GM18505 (cell line): ENCODE data around the gene GP2.

Source experiments
- ATAC-seq: cut with Tn5 transposase; IDR thresholded peaks from one replicate; pipeline ENCODE4 v1.9.1; 2021; ENCODE audit not compliant: unreplicated experiment
- POLR2A ChIP-seq: IDR thresholded peaks from 4 replicates; pipeline ENCODE4 v1.6.1; 2011; ENCODE audit warnings: borderline replicate concordance; ENCODE audit not compliant: insufficient read depth, insufficient read length; ENCODE audit errors: extremely low read depth

Gene GP2

DNA sequence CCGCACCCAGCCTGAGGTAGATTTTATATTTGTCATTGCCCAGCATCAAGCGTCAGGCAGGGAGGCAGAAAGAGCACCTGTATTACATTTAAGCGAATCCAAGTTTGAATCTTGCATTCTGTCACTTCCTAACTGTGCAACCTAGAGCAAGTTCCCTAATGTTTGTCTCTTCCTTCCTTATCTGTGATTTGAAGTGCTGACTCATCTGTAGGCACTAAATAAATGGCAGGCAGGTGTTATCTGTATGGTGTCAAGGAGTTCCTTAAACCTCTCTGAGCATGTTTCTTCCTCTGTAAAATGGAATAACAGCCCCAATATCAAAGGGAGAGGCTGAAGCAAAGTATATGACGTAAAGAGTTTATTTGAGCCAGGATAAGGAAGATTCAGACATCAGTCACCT, 24.3 kb downstream of the GP2 start:
- TF ChIP-seq POLR2A = no peak
- no peak for ATAC-seq

DNA sequence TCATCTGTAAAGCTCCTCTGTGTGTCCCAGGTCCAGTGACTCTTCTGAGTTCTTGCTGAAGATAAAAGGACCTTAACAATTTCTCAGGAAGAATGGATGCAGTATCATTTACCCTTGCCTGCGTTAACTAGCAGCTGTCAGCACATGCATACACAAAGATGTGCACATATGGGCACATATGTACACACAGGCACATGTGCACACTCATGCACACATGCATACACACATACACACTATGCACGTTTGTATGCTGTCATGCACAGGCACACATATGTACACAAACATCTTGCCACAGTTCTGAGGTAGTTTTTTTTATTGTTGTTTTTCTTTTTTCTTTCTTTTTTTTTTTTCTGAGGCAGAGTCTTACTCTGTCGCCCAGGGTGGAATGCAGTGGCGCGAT, 24.9 kb downstream of the GP2 start:
- no peak for TF ChIP-seq POLR2A
- ATAC-seq = no peak

DNA sequence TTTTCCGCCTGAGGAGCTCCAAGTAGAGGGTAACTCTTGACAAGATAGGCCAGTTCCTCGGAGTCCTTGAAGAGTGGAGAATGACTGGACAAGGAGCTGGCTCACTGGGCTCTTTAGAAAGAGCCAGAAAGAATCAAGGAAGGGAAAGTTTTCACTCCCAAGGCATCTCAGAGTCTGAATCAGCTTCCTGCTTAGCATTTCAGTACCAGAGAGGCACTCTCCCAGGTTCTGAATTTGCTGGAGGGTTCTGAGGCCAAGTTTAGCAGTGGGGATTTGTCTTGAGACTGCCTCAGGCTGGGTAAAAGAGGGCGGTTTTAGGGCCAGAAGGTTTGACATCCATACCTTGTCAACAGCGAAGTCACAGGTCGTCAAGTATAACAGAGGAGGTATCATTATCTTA, 25.5 kb downstream of the GP2 start:
- ATAC-seq = no peak
- TF ChIP-seq POLR2A = no peak

DNA sequence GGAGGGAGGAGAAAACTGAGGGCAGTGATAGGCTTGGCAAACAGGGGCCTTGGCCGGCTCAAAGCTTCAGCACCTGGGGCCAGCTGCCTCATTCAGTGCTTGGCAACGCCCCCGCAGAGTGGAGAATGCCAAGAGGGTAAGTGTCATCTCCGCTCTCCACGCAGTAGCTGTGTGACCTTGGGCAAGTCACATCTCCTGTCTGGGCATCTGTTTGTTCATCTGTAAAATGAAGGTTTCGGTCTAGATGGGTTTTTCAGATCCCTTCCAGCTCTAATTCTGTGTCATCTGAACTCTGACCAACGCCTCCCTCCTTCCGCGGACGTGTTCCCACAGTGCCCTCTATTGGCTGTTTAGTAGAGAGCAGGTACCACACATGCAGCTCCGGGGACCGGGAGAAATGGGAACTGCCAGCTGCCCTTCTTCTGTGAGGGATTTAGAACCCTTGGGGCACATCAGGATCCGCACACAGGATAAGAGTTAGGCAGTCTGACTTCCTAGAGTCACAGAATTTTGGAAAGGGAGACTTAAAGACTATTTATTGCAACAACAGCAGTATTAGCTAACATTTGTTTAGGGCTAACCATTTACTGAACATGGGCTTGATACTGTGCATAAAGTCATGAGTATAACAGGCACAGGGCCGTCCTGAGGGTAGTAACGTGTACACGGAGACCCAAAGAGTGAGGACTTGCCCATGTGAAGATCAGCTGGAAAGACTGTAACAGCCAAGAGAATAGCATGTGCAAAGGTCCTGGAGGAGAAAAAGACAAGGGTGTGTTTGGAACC, 26.8 kb downstream of the GP2 start:
- no peak for ATAC-seq
- no peak for TF ChIP-seq POLR2A

DNA sequence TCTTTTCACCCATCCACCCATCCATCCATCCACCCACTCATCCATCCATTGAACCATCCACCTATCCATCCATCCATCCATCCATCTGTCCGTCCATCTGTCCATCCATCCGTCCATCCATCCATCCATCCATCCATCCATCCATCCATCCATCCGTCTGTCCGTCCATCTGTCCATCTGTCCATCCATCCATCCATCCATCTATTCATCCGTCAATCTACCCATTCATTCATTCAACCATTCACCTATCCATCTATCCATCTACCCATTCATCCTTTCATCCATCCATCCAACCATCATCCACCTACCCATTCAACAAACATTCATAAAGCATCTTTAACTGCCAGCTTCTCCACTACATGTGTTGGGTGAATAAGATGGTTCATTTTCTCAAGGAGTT, 28.9 kb downstream of the GP2 start:
- no peak for ATAC-seq
- no peak for TF ChIP-seq POLR2A

DNA sequence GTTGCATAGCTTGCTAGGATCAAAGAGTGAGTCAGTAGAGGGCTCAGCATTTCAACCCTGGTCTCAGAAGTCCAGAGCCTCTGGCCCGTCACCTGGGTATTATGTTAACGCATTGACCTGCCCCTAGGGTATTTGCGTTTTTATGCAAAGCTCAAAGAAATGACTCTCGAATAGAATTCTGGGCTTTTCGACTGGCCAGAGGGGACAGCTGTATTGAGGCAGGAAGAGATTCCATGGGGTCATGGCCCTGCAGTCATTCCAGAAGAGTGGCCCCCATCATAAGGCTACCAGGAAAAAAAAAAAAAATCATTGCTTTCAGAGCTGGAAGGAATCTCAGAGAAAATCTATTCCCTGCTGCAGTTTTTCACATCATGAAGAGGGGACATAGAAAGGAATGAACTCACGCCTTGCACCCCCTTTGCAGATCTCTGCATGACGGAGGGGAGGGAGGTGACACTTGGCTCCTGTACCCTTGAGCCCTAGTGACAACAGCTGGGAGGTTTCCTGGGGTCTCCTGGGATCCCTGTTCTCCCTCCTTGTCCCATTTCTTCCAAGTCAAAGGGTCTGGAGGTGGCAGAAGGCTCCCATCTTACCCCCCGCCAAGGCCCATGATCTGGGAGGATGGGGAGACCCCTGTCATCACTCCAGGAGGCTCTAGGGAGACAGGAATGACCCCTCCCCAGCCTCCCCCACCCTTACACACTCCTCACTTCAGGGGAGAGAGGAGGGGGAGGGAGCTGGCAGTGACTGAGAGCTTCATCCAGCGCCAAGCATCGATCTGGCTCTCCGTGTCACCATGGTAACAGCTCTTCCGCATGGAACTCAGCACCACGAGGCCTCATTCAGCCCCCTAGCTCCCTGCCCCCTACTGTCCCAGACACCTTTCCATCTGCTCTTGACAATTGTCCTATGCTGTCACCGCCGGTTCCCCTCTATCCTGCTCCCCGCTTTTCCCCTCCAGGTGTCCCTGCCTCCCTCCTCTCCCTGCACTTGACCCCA, 35.8 kb downstream of the GP2 start:
- TF ChIP-seq POLR2A = no peak
- ATAC-seq = no peak

DNA sequence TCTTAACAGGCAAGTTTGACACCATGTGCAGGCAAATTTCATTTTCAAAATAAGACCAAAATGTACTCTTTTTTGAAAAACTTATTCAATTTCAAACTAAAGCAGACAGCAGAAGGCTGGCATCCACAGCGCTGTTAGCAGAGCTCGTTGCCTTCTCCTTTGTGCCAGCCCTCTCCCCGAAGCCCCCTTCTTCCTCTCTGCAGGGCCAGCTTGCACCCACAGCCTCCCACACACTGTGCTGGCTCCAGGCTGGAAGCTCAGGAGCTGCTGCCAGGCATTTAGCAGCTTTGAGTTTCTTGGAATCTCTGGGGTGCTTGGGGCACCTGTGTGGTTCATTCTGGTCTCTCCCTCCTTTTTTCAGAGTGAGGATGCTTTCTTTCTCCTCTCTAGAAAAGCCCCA, 37.7 kb downstream of the GP2 start:
- ATAC-seq = no peak
- TF ChIP-seq POLR2A = no peak

DNA sequence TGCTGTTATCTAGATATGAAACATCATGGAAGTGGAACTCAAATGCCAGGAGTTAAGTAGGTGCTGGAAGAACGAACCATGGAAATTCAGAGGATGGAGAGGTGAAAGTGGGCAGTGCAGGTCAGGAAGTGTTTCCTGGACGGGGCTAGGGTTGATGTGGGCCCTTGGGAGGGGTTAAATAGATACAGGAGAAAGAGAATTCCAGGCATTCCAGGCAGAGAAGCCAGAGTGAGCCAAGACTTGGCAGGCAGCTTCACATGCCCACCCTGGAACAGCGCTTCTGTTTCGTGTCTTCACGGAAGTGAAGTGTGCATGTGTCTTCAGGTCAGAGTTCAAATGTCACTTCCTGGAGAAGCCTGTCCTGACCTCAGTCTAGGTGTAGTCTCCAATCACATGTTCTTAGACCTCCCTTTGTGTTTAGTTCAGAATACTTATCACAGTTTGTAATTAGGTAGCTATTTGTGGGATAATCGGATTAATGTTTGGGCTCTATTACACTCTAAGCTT, 41.3 kb downstream of the GP2 start:
- no peak for ATAC-seq
- TF ChIP-seq POLR2A = no peak

DNA sequence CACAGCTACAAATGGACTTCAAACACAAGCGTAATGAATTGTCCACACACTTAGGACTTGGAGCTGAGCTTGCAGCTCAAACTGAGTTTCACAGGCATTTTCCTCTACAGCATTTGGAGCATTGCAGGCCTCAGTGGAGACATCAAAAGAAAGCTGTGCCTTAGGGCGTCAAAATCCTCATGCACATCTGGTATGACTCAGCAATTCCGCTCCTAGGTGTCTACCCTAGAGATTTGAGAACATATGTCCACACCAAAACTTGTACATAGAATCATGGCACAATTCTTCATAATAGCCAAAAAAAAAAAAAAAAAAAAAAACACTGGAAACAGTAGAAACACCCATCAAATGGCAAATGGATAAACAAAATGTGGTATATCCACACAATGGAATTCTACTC, 47.1 kb downstream of the GP2 start:
- ATAC-seq = no peak
- no peak for TF ChIP-seq POLR2A

DNA sequence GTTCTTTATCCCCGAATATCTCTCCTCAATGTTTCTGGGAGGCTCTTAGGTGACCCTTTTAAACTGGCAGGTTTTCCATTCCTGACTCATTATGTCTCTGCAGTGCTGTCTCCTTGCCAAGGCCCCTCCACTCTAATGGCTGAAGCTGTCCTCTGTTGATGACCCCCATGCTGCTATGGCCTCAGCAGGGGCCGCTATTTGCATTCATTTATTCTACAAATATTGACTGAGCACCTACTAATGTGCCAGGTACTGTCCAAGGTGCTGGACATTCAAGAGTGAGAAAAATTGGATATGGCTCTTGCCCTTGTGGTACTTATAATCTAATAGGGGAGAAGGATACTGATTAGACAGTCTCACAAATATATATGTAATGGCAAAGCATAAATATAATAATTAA, 55.4 kb downstream of the GP2 start:
- ATAC-seq = no peak
- TF ChIP-seq POLR2A = no peak

DNA sequence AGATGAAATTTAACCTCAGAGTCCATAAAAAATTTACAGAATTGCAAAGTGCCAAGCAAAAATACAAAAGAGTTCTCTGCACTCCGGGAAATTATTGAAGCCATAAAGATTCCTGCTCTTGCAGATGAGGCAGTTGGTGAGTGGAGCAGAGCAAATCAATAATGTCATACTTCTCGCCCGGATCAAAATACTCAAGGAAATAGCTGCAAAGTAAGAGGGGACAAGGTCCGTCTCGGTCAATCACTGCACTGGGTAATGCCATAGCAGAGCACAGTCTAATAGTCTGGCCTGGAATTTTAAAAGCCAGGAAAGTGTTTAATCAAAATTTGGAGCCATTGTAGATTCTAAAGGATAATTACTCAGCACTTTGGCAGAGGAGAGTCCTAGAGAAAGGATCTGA, 58.9 kb downstream of the GP2 start:
- no peak for ATAC-seq

DNA sequence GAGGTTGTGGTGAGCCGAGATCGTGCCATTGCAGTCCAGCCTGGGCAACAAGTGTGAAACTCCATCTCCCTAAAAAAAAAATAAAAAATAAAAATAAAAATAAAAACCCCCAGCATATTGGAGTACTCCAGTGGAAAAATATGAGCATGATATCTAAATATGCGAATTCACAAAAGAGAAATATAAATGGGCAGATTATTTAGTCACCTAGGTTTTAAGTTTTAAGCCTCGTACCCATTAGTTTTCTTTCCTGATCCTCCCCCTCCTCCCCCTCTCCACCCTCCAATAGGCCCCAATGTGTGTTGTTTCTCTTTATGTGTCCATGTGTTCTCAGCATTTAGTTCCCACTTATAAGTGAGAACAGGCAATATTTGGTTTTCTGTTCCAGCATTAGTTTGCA, 62.3 kb downstream of the GP2 start:
- no peak for ATAC-seq

More for the DNA sequence above, 58.9 kb downstream of the GP2 start:
- no peak for TF ChIP-seq POLR2A

DNA sequence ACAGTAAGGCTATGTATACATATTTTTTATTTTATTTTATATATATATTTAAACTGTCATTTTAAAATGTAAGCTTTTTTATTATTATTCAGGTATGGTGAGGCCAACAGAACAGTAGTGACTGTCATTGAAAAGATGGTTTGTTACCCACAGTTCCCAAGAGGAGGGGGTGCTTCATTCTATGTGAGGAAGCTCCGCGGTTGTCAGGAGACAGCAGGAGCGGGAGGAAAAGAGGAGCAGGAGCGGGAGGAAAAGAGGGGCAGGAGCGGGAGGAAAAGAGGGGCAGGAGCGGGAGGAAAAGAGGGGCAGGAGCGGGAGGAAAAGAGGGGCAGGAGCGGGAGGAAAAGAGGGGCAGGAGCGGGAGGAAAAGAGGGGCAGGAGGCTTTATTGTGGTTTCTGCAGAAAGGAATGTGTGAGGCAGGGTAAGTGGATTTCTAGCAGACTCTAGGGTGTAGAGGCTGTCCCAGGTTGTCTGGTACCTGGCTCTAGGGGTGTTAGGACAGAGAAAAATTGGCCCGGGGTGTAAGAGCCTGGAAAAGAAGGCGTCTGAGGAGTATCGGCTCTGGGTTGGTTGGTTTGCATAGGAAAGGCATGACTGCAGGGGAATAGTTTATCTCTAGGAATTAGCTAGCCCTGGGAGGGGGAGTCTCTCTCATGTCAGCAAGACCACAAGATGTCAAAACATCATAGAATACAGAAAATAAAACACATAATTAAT, 64.0 kb downstream of the GP2 start:
- no peak for TF ChIP-seq POLR2A
- no peak for ATAC-seq

More for the DNA sequence above, 62.3 kb downstream of the GP2 start:
- TF ChIP-seq POLR2A = no peak
